ENCODE measurements around the gene ZP1.

DNA sequence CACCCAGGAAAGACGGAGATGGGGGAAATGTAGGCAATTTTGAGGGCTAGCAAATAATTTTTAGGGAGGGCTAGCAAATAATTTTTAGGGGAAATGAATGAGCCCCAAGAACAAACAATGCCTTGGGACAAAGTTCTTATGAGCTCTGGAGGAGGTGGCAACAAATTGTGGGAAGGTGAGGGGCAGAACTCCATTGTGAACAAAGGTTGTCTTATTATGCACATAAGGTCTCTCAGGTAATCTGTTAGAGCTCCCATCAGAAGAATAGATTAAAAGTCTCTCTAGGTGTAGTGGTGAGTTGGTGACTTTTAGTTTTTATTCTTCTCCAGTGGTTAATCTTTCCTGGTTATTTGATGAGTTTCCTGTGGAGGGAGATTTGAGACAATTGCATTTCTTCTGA is 41.5 kb downstream of the ZP1 start:
- TF ChIP-seq, protein P1, sequence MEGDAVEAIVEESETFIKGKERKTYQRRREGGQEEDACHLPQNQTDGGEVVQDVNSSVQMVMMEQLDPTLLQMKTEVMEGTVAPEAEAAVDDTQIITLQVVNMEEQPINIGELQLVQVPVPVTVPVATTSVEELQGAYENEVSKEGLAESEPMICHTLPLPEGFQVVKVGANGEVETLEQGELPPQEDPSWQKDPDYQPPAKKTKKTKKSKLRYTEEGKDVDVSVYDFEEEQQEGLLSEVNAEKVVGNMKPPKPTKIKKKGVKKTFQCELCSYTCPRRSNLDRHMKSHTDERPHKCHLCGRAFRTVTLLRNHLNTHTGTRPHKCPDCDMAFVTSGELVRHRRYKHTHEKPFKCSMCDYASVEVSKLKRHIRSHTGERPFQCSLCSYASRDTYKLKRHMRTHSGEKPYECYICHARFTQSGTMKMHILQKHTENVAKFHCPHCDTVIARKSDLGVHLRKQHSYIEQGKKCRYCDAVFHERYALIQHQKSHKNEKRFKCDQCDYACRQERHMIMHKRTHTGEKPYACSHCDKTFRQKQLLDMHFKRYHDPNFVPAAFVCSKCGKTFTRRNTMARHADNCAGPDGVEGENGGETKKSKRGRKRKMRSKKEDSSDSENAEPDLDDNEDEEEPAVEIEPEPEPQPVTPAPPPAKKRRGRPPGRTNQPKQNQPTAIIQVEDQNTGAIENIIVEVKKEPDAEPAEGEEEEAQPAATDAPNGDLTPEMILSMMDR (conservative IDR thresholded peaks at IDR 0.05; ENCODE audit: low read depth, low read length) = no peak
- no peak for TF ChIP-seq EZH2 (IDR thresholded peaks at IDR 0.05; ENCODE audit: borderline replicate concordance, low read depth, low read length, poor library complexity, severe bottlenecking)

Data from A673 (cell line).